ENCODE data around the gene TMEM176A.
"Not testable (repeated sequence)": the region's sequence is repeated elsewhere in the genome, so short reads cannot be mapped to it uniquely, and the experiment has no call there.

The TMEM176A gene

GRCh38 chr7:150800581-150801241 is at the start of gene TMEM176A:
TSS of gene TMEM176A (plus strand) at chr7:150800769. CDS start at chr7:150801551, 782 bp downstream.
- DNase-seq = no peak

GRCh38 chr7:150751702-150752101 is 48.9 kb upstream of the TMEM176A start:
- no peak for DNase-seq

- no peak for DNase-seq
Measured at GRCh38 chr7:150753239-150753638, 47.3 kb upstream of the TMEM176A start.

- DNase-seq = no peak
Measured at GRCh38 chr7:150753826-150754603, 46.6 kb upstream of the TMEM176A start.

- no peak for DNase-seq
Measured at GRCh38 chr7:150754951-150755350, 45.6 kb upstream of the TMEM176A start.

- no peak for DNase-seq
Measured at GRCh38 chr7:150755473-150756099, 45.0 kb upstream of the TMEM176A start.

- DNase-seq = no peak
Measured at GRCh38 chr7:150756166-150756565, 44.4 kb upstream of the TMEM176A start.

GRCh38 chr7:150756858-150757257 is 43.7 kb upstream of the TMEM176A start:
- peak; percentile 10 for DNase-seq

- DNase-seq = no peak
Measured at GRCh38 chr7:150759479-150759878, 41.1 kb upstream of the TMEM176A start.

GRCh38 chr7:150766334-150766709 is 34.2 kb upstream of the TMEM176A start:
- DNase-seq = no peak

- no peak for DNase-seq
Measured at GRCh38 chr7:150769768-150770167, 30.8 kb upstream of the TMEM176A start.

GRCh38 chr7:150774131-150774530 is 26.4 kb upstream of the TMEM176A start:
- not testable (repeated sequence) for DNase-seq

GRCh38 chr7:150778014-150778737 is 22.4 kb upstream of the TMEM176A start:
- no peak for DNase-seq

GRCh38 chr7:150778738-150779301 is 21.7 kb upstream of the TMEM176A start:
- peak; percentile 29 for DNase-seq

GRCh38 chr7:150780292-150780691 is 20.3 kb upstream of the TMEM176A start:
- DNase-seq = no peak

GRCh38 chr7:150781103-150781502 is 19.5 kb upstream of the TMEM176A start:
- DNase-seq = no peak

GRCh38 chr7:150781961-150782360 is 18.6 kb upstream of the TMEM176A start:
- no peak for DNase-seq

GRCh38 chr7:150784120-150784736 is 16.3 kb upstream of the TMEM176A start:
- no peak for DNase-seq

GRCh38 chr7:150784954-150785353 is 15.6 kb upstream of the TMEM176A start:
- DNase-seq = no peak

- no peak for DNase-seq
Measured at GRCh38 chr7:150787321-150788281, 13.0 kb upstream of the TMEM176A start.
